ENCODE data around the gene ETV5. TPM values are rescaled to one million over a fixed set of nuclear protein-coding genes. Genes with fewer than 3 reads are reported as not detected.
"Not testable (repeated sequence)": the region's sequence is repeated elsewhere in the genome, so short reads cannot be mapped to it uniquely, and the experiment has no call there.

Gene ETV5
- total RNA-seq, 8 experiments from 2014 or later = 4.0 to 36.7 (median 10.8) TPM

DNA sequence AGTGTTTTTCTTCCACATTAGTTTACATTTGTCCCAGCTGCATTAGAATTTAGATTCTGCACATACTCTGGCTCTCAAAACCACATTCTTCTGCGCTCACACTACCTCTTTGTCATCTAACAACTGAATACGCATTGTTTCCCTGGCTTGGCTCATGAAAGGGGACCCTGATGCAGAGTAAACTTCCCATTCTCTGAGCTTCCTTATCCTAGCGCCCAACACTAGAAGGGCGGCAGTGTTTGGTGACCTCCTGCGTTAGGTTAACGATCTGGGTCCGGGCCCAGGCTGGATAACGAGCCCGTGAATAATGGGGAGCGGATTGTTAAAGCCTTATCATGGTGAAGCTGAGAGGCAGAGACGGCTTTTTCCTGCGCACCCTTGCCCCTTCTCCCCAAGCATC lies 63.9 kb downstream of the ETV5 start:
- in situ Hi-C loops (cut with MboI; ENCODE audit: low pct_unique_long_range_greater_than_20kb in 2 of 9, low sequenced_read_pairs in 9 of 9, unreplicated experiment in 9 of 9) = no loop called here
- ATAC-seq (replicated peaks in 6 of 8) = peak in 5 of 8 experiments; percentile 72 to 95 (median 83)
- Histone ChIP-seq H3K4me1 (replicated peaks in 1 of 2) (peaks cover 8 to 19% of the 10 kb centered on the region in 2 donors), H3K4me3 (no peak overlapping the region), H3K27ac (no peak overlapping the region)
- WGBS, 10 experiments = 0 to 100% (median 38%) methylated on average over 1 to 11 of the region's 12 CpGs; no CpG with 5 or more reads in 2 of the 10 experiments

GRCh38 chr3:186044427-186044826 lies 64.5 kb downstream of the ETV5 start:
- in situ Hi-C loops (cut with MboI; ENCODE audit: low pct_unique_long_range_greater_than_20kb in 2 of 9, low sequenced_read_pairs in 9 of 9, unreplicated experiment in 9 of 9) = no loop called here
- H3K4me3 ChIP-seq = no peak overlapping the region
- ATAC-seq (replicated peaks in 6 of 8) = peak in 5 of 8 experiments; percentile 12 to 36 (median 15)

DNA sequence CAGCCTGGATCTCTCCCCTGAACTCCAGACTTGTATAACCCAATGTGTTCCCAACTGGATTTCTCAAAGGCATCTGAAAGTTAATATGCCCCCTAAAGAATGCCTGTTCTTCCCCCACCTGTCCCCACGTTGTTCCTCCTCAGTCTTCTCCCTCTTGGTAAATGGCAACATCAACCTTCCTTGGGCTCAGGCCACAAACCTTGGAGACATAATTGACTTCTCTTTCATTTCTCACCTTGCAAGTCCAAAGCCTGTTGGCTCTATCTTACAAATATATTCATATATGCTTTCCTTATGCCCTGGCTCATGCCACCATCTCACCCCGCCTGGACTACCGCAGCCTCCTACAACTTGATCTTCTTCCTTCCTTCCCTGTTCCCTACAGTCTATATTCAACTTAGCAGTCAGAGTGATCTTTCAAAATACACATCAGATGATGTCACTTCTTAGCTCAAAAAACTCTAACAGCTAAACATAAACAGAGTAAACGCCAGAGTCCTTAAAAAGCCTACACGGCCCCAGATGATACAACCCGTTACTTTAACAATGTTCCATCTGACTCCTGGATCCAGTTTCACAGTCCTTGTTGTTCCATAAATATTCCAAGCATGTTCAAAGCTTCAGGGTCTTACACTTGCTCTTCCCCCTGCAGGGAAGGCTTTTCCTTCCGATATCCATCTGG lies 66.2 kb downstream of the ETV5 start:
- in situ Hi-C loops (cut with MboI; ENCODE audit: low pct_unique_long_range_greater_than_20kb in 2 of 9, low sequenced_read_pairs in 9 of 9, unreplicated experiment in 9 of 9) = no loop called here
- Histone ChIP-seq H3K4me3 (no peak overlapping the region), H3K4me1 (replicated peaks in 1 of 2) (peaks cover 8 to 19% of the 10 kb centered on the region in 2 donors), H3K27ac (no peak overlapping the region)
- 49 to 96% (median 79%) methylated on average over 2 to 7 of the region's 7 CpGs; no CpG with 5 or more reads in 1 of the 10 experiments for WGBS, 10 experiments
- ATAC-seq (replicated peaks in 6 of 8) = no peak

More at GRCh38 chr3:186044427-186044826, 64.5 kb downstream of the ETV5 start:
- 37 to 95% (median 87%) methylated on average over 3 of the region's 3 CpGs; no CpG with 5 or more reads in 6 of the 10 experiments for WGBS, 10 experiments
- peaks cover 8 to 19% of the 10 kb centered on the region in 2 donors for H3K4me1 ChIP-seq (replicated peaks in 1 of 2)
- no peak overlapping the region for H3K27ac ChIP-seq

- WGBS, 10 experiments = 67 to 100% (median 87%) methylated on average over 1 to 3 of the region's 3 CpGs; no CpG with 5 or more reads in 1 of the 10 experiments
- in situ Hi-C loops (cut with MboI; ENCODE audit: low pct_unique_long_range_greater_than_20kb in 2 of 9, low sequenced_read_pairs in 9 of 9, unreplicated experiment in 9 of 9) = no loop called here
- H3K4me3 ChIP-seq = no peak overlapping the region
- no peak for ATAC-seq (replicated peaks in 6 of 8)
- H3K4me1 ChIP-seq (replicated peaks in 1 of 2) = peaks cover 8 to 19% of the 10 kb centered on the region in 2 donors
- H3K27ac ChIP-seq = no peak overlapping the region
Observed at GRCh38 chr3:186042036-186042435, 66.9 kb downstream of the ETV5 start.

DNA sequence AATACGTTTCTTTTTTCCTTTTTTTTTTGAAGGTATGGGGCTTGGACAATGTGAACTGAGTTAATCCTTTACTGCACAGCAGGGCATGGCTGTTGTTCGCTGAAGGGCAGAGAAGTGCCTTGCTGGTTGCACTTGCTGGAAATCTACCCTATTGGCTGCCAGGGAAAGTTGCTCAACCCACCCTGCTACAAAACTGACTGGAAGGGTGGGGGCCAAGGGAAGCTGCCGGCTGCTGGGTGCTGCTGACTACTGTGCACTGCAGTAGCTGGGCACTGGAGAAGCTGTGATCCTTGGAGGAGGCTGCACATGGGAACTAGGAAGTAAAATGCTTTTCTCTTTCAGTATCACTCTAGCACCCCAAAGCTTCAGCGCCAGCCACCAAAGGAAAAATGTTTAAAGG lies 70.5 kb downstream of the ETV5 start:
- peak in 1 of 8 experiments; percentile 23 for ATAC-seq (replicated peaks in 6 of 8)
- Histone ChIP-seq H3K27ac (no peak overlapping the region), H3K4me1 (replicated peaks in 1 of 2) (no peaks in the 10 kb centered on the region), H3K4me3 (no peak overlapping the region)
- 30 to 100% (median 60%) methylated on average over 1 to 4 of the region's 4 CpGs for WGBS, 10 experiments
- in situ Hi-C loops (cut with MboI; ENCODE audit: low pct_unique_long_range_greater_than_20kb in 2 of 9, low sequenced_read_pairs in 9 of 9, unreplicated experiment in 9 of 9) = no loop called here

- Histone ChIP-seq H3K27ac (no peak overlapping the region), H3K4me1 (replicated peaks in 1 of 2) (no peaks in the 10 kb centered on the region), H3K4me3 (no peak overlapping the region)
- WGBS, 10 experiments = 0 to 100% (median 58%) methylated on average over 1 to 3 of the region's 4 CpGs; no CpG with 5 or more reads in 2 of the 10 experiments
- in situ Hi-C loops (cut with MboI; ENCODE audit: low pct_unique_long_range_greater_than_20kb in 2 of 9, low sequenced_read_pairs in 9 of 9, unreplicated experiment in 9 of 9) = no loop called here
- ATAC-seq (replicated peaks in 6 of 8) = peak in 2 of 8 experiments; percentile 82 to 92
Observed at GRCh38 chr3:186035277-186035676, 73.6 kb downstream of the ETV5 start.

- in situ Hi-C loops (cut with MboI; ENCODE audit: low pct_unique_long_range_greater_than_20kb in 2 of 9, low sequenced_read_pairs in 9 of 9, unreplicated experiment in 9 of 9) = no loop called here
- H3K4me1 ChIP-seq (replicated peaks in 1 of 2) = no peaks in the 10 kb centered on the region
- ATAC-seq (replicated peaks in 6 of 8) = no peak
- H3K27ac ChIP-seq = no peak overlapping the region
- H3K4me3 ChIP-seq = no peak overlapping the region
- whole genome bisulfite sequencing, 10 experiments = 75 to 100% (median 100%) methylated on average over 1 of the region's 1 CpG; no CpG with 5 or more reads in 3 of the 10 experiments
Observed at GRCh38 chr3:186032321-186032720, 76.6 kb downstream of the ETV5 start.

- ATAC-seq (replicated peaks in 6 of 8); H3K4me3 ChIP-seq; in situ Hi-C loops (cut with MboI; ENCODE audit: low pct_unique_long_range_greater_than_20kb in 2 of 9, low sequenced_read_pairs in 9 of 9, unreplicated experiment in 9 of 9); H3K4me1 ChIP-seq (replicated peaks in 1 of 2); H3K27ac ChIP-seq: not testable (repeated sequence)
- WGBS, 10 experiments = 51 to 100% (median 74%) methylated on average over 1 to 5 of the region's 5 CpGs; no CpG with 5 or more reads in 3 of the 10 experiments
Observed at GRCh38 chr3:186025993-186026392, 82.9 kb downstream of the ETV5 start.

GRCh38 chr3:186025161-186025560 lies 83.7 kb downstream of the ETV5 start:
- 0 to 93% (median 20%) methylated on average over 1 to 5 of the region's 5 CpGs; no CpG with 5 or more reads in 3 of the 10 experiments for WGBS, 10 experiments

GRCh38 chr3:186024210-186024609 lies 84.7 kb downstream of the ETV5 start:
- H3K4me3 ChIP-seq = no peak overlapping the region

More at GRCh38 chr3:186025161-186025560, 83.7 kb downstream of the ETV5 start:
- peak in 2 of 8 experiments; percentile 8 to 14 for ATAC-seq (replicated peaks in 6 of 8)
- H3K27ac ChIP-seq = no peak overlapping the region
- no peak overlapping the region for H3K4me3 ChIP-seq
- H3K4me1 ChIP-seq (replicated peaks in 1 of 2) = no peaks in the 10 kb centered on the region
- in situ Hi-C loops (cut with MboI; ENCODE audit: low pct_unique_long_range_greater_than_20kb in 2 of 9, low sequenced_read_pairs in 9 of 9, unreplicated experiment in 9 of 9) = no loop called here

DNA sequence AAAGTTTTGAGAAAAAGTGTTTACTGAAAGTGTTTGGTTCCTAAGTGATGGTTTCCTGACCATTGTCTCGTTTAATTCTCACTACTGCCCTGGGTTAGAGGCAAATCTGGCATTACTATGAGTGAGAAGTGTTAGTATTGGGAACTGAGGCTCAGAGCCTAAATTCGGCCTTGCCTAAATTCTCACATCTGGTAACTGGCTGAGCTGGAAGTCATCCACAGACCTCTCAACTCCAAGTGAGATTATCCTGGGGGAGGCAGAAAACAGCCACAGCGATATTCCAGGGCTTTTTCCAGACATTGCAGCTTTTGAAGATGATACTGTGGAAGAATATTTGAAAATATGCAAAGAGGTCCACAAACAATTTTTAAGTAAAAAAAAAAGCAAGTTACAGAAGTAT lies 86.0 kb downstream of the ETV5 start:
- in situ Hi-C loops (cut with MboI; ENCODE audit: low pct_unique_long_range_greater_than_20kb in 2 of 9, low sequenced_read_pairs in 9 of 9, unreplicated experiment in 9 of 9) = no loop called here
- whole genome bisulfite sequencing, 10 experiments = 22 to 90% (median 71%) methylated on average over 1 to 3 of the region's 3 CpGs; no CpG with 5 or more reads in 1 of the 10 experiments
- Histone ChIP-seq H3K27ac (no peak overlapping the region), H3K4me3 (no peak overlapping the region), H3K4me1 (replicated peaks in 1 of 2) (no peaks in the 10 kb centered on the region)
- ATAC-seq (replicated peaks in 6 of 8) = no peak

More at GRCh38 chr3:186024210-186024609, 84.7 kb downstream of the ETV5 start:
- Histone ChIP-seq H3K27ac (no peak overlapping the region), H3K4me1 (replicated peaks in 1 of 2) (no peaks in the 10 kb centered on the region)
- WGBS, 10 experiments = 11 to 100% (median 72%) methylated on average over 1 to 6 of the region's 6 CpGs
- in situ Hi-C loops (cut with MboI; ENCODE audit: low pct_unique_long_range_greater_than_20kb in 2 of 9, low sequenced_read_pairs in 9 of 9, unreplicated experiment in 9 of 9) = no loop called here
- no peak for ATAC-seq (replicated peaks in 6 of 8)

GRCh38 chr3:186021673-186022362 lies 87.1 kb downstream of the ETV5 start:
- peak in 2 of 8 experiments; percentile 99 to 100 for ATAC-seq (replicated peaks in 6 of 8)
- 15 to 100% (median 77%) methylated on average over 2 to 8 of the region's 8 CpGs for WGBS, 10 experiments
- in situ Hi-C loops (cut with MboI; ENCODE audit: low pct_unique_long_range_greater_than_20kb in 2 of 9, low sequenced_read_pairs in 9 of 9, unreplicated experiment in 9 of 9) = no loop called here
- Histone ChIP-seq H3K4me1 (replicated peaks in 1 of 2) (no peaks in the 10 kb centered on the region), H3K4me3 (no peak overlapping the region), H3K27ac (no peak overlapping the region)

DNA sequence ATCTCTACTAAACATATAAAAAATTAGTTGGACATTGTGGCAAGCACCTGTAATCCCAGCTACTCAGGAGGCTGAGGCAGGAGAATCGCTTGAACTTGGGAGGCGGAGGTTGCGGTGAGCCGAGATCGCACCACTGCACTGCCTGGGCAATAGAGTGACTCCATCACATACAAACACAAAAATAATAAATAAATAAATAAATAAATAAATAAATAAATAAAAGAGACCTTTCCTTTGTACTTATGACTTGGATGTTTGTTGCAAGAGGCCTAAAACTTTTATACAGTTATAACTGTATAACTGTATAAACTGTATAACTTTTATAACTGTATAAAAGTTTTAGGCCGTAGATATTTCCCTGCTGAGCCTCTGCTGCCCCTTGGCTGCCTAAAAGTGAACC lies 87.6 kb downstream of the ETV5 start:
- 57 to 100% (median 92%) methylated on average over 1 to 6 of the region's 6 CpGs; no CpG with 5 or more reads in 2 of the 10 experiments for WGBS, 10 experiments
- in situ Hi-C loops (cut with MboI; ENCODE audit: low pct_unique_long_range_greater_than_20kb in 2 of 9, low sequenced_read_pairs in 9 of 9, unreplicated experiment in 9 of 9); H3K27ac ChIP-seq; H3K4me1 ChIP-seq (replicated peaks in 1 of 2); H3K4me3 ChIP-seq; ATAC-seq (replicated peaks in 6 of 8): not testable (repeated sequence)

All from motor neuron (in vitro differentiated cells).